Measurements from ENCODE around the gene DDAH1.

DDAH1 gene

GRCh38 chr1:85406081-85406480 is 58.9 kb downstream of the DDAH1 start:
- Histone ChIP-seq H3K4me3 (ENCODE audit: low read length, poor library complexity, severe bottlenecking) (no peak overlapping the region), H3K27me3 (ENCODE audit: insufficient read depth, low read length, poor library complexity, severe bottlenecking) (no peaks in the 10 kb centered on the region), H3K9me2 (replicated peaks; ENCODE audit: low read depth, low read length) (no peaks in the 10 kb centered on the region), H2AFZ (ENCODE audit: low read length) (no peak overlapping the region), H3K4me2 (ENCODE audit: low read depth, low read length, poor library complexity, severe bottlenecking) (no peak overlapping the region), H3F3A (ENCODE audit: low read depth) (no peaks in the 10 kb centered on the region), H3K9ac (ENCODE audit: low read depth, low read length, poor library complexity, severe bottlenecking) (no peak overlapping the region), H3K36me3 (ENCODE audit: insufficient read depth, low read length) (no peaks in the 10 kb centered on the region), H3K9me3 (ENCODE audit: insufficient read depth, low read depth, low read length) (no peaks in the 10 kb centered on the region), H3K4me1 (ENCODE audit: insufficient read depth, low read length, poor library complexity, severe bottlenecking) (no peaks in the 10 kb centered on the region), H4K20me1 (ENCODE audit: insufficient read depth, low read length, poor library complexity, severe bottlenecking) (no peaks in the 10 kb centered on the region), H3K79me2 (ENCODE audit: insufficient read depth, low read length) (no peaks in the 10 kb centered on the region)
- no peak for TF ChIP-seq EZH2phosphoT487 (IDR thresholded peaks at IDR 0.05; ENCODE audit: borderline replicate concordance)
- TF ChIP-seq CTCF (conservative IDR thresholded peaks at IDR 0.05; ENCODE audit: low read length), result no peak

GRCh38 chr1:85404408-85404807 is 60.6 kb downstream of the DDAH1 start:
- Histone ChIP-seq H3K4me3 (ENCODE audit: low read length, poor library complexity, severe bottlenecking) (no peak overlapping the region), H3K4me2 (ENCODE audit: low read depth, low read length, poor library complexity, severe bottlenecking) (no peak overlapping the region), H3K79me2 (ENCODE audit: insufficient read depth, low read length) (no peaks in the 10 kb centered on the region), H3K9ac (ENCODE audit: low read depth, low read length, poor library complexity, severe bottlenecking) (no peak overlapping the region), H3K36me3 (ENCODE audit: insufficient read depth, low read length) (no peaks in the 10 kb centered on the region), H3K4me1 (ENCODE audit: insufficient read depth, low read length, poor library complexity, severe bottlenecking) (no peaks in the 10 kb centered on the region), H3F3A (ENCODE audit: low read depth) (no peaks in the 10 kb centered on the region), H3K9me3 (ENCODE audit: insufficient read depth, low read depth, low read length) (no peaks in the 10 kb centered on the region), H3K27me3 (ENCODE audit: insufficient read depth, low read length, poor library complexity, severe bottlenecking) (no peaks in the 10 kb centered on the region), H3K9me2 (replicated peaks; ENCODE audit: low read depth, low read length) (no peaks in the 10 kb centered on the region), H2AFZ (ENCODE audit: low read length) (no peak overlapping the region), H4K20me1 (ENCODE audit: insufficient read depth, low read length, poor library complexity, severe bottlenecking) (no peaks in the 10 kb centered on the region)
- TF ChIP-seq CTCF (conservative IDR thresholded peaks at IDR 0.05; ENCODE audit: low read length), result no peak

- Histone ChIP-seq H2AFZ (ENCODE audit: low read length) (no peak overlapping the region), H3K27me3 (ENCODE audit: insufficient read depth, low read length, poor library complexity, severe bottlenecking) (no peaks in the 10 kb centered on the region), H3K9me2 (replicated peaks; ENCODE audit: low read depth, low read length) (no peaks in the 10 kb centered on the region), H3K9me3 (ENCODE audit: insufficient read depth, low read depth, low read length) (no peaks in the 10 kb centered on the region), H3K36me3 (ENCODE audit: insufficient read depth, low read length) (no peaks in the 10 kb centered on the region), H4K20me1 (ENCODE audit: insufficient read depth, low read length, poor library complexity, severe bottlenecking) (no peaks in the 10 kb centered on the region), H3K79me2 (ENCODE audit: insufficient read depth, low read length) (no peaks in the 10 kb centered on the region), H3F3A (ENCODE audit: low read depth) (no peaks in the 10 kb centered on the region), H3K4me1 (ENCODE audit: insufficient read depth, low read length, poor library complexity, severe bottlenecking) (no peaks in the 10 kb centered on the region), H3K4me3 (ENCODE audit: low read length, poor library complexity, severe bottlenecking) (no peak overlapping the region), H3K4me2 (ENCODE audit: low read depth, low read length, poor library complexity, severe bottlenecking) (no peak overlapping the region), H3K9ac (ENCODE audit: low read depth, low read length, poor library complexity, severe bottlenecking) (no peak overlapping the region)
- TF ChIP-seq CTCF (conservative IDR thresholded peaks at IDR 0.05; ENCODE audit: low read length) (peak; percentile 43; the same call in 1 of the 2 replicates), EZH2phosphoT487 (IDR thresholded peaks at IDR 0.05; ENCODE audit: borderline replicate concordance) (no peak)
Observed at GRCh38 chr1:85398391-85399064, 66.4 kb downstream of the DDAH1 start.
